Measurements from ENCODE around the gene CORIN.
"Not testable (repeated sequence)": the region's sequence is repeated elsewhere in the genome, so short reads cannot be mapped to it uniquely, and the experiment has no call there.

Gene CORIN

GRCh38 chr4:47606482-47606881, 231.4 kb downstream of the CORIN start:
- in situ Hi-C loops (cut with MboI; ENCODE audit: low sequenced_read_pairs): no loop called here

GRCh38 chr4:47598896-47599295, 239.0 kb downstream of the CORIN start:
- in situ Hi-C loops (cut with MboI; ENCODE audit: low sequenced_read_pairs): no loop called here

- in situ Hi-C loops (cut with MboI; ENCODE audit: low sequenced_read_pairs): no loop called here
These were observed 239.5 kb downstream of the CORIN start for GRCh38 chr4:47598320-47598719.

- in situ Hi-C loops (cut with MboI; ENCODE audit: low sequenced_read_pairs): no loop called here
These were observed 240.2 kb downstream of the CORIN start for GRCh38 chr4:47597696-47598095.

GRCh38 chr4:47590325-47590724, 247.5 kb downstream of the CORIN start:
- in situ Hi-C loops (cut with MboI; ENCODE audit: low sequenced_read_pairs): no loop called here

- in situ Hi-C loops (cut with MboI; ENCODE audit: low sequenced_read_pairs): no loop called here
These were observed 258.6 kb downstream of the CORIN start for GRCh38 chr4:47579235-47579634.

GRCh38 chr4:47577779-47578553, 259.9 kb downstream of the CORIN start:
- in situ Hi-C loops (cut with MboI; ENCODE audit: low sequenced_read_pairs): no loop called here

- in situ Hi-C loops (cut with MboI; ENCODE audit: low sequenced_read_pairs): no loop called here
These were observed 264.9 kb downstream of the CORIN start for GRCh38 chr4:47572981-47573380.

GRCh38 chr4:47570816-47571215, 267.1 kb downstream of the CORIN start:
- in situ Hi-C loops (cut with MboI; ENCODE audit: low sequenced_read_pairs): no loop called here

GRCh38 chr4:47567511-47567910, 270.4 kb downstream of the CORIN start:
- in situ Hi-C loops (cut with MboI; ENCODE audit: low sequenced_read_pairs): no loop called here

GRCh38 chr4:47566969-47567368, 270.9 kb downstream of the CORIN start:
- in situ Hi-C loops (cut with MboI; ENCODE audit: low sequenced_read_pairs): no loop called here

GRCh38 chr4:47566566-47566965, 271.3 kb downstream of the CORIN start:
- in situ Hi-C loops (cut with MboI; ENCODE audit: low sequenced_read_pairs): no loop called here

GRCh38 chr4:47562297-47562696, 275.6 kb downstream of the CORIN start:
- in situ Hi-C loops (cut with MboI; ENCODE audit: low sequenced_read_pairs): no loop called here

GRCh38 chr4:47561331-47561730, 276.5 kb downstream of the CORIN start:
- in situ Hi-C loops (cut with MboI; ENCODE audit: low sequenced_read_pairs): no loop called here

- in situ Hi-C loops (cut with MboI; ENCODE audit: low sequenced_read_pairs): no loop called here
These were observed 277.2 kb downstream of the CORIN start for GRCh38 chr4:47560682-47561081.

- in situ Hi-C loops (cut with MboI; ENCODE audit: low sequenced_read_pairs): no loop called here
These were observed 280.6 kb downstream of the CORIN start for GRCh38 chr4:47557255-47557654.

GRCh38 chr4:47555920-47556319, 281.9 kb downstream of the CORIN start:
- in situ Hi-C loops (cut with MboI; ENCODE audit: low sequenced_read_pairs): not testable (repeated sequence)

GRCh38 chr4:47553329-47554125, 284.3 kb downstream of the CORIN start:
- in situ Hi-C loops (cut with MboI; ENCODE audit: low sequenced_read_pairs): no loop called here

GRCh38 chr4:47551682-47552081, 286.2 kb downstream of the CORIN start:
- in situ Hi-C loops (cut with MboI; ENCODE audit: low sequenced_read_pairs): no loop called here

GRCh38 chr4:47550899-47551548, 286.8 kb downstream of the CORIN start:
- in situ Hi-C loops (cut with MboI; ENCODE audit: low sequenced_read_pairs): no loop called here

- in situ Hi-C loops (cut with MboI; ENCODE audit: low sequenced_read_pairs): not testable (repeated sequence)
These were observed 287.5 kb downstream of the CORIN start for GRCh38 chr4:47550357-47550756.
